Pulmonary artery endothelial cell (primary cell): ENCODE results near the gene FGF21. TPM values are rescaled to one million over a fixed set of nuclear protein-coding genes. Genes with fewer than 3 reads are reported as not detected.

Experiments
- DNase-seq: peaks from one replicate; pipeline ENCODE4 v3.0.0-alpha.2; 2011; ENCODE audit warnings: low read depth, low spot score
- total RNA-seq: library from RNA; depleted of rRNA; stranded (reverse); fragments of >200 nt; gene quantifications from 2 replicates; pipeline ENCODE4 v1.2.3, GENCODE V29; 2014

The FGF21 gene
- total RNA-seq, 1 donor from 2014 or later: not detected

GRCh38 chr19:48728911-48729664, 26.2 kb upstream of the FGF21 start:
- DNase-seq: no peak

GRCh38 chr19:48731452-48731851, 23.9 kb upstream of the FGF21 start:
- no peak for DNase-seq

GRCh38 chr19:48734625-48735024, 20.7 kb upstream of the FGF21 start:
- DNase-seq: no peak

- DNase-seq: no peak
Measured at GRCh38 chr19:48735031-48735615, 20.2 kb upstream of the FGF21 start.

- DNase-seq: no peak
Measured at GRCh38 chr19:48737360-48737998, 17.8 kb upstream of the FGF21 start.

- peak; percentile 64 for DNase-seq
Measured at GRCh38 chr19:48738557-48739403, 16.5 kb upstream of the FGF21 start.

- DNase-seq: no peak
Measured at GRCh38 chr19:48739404-48740163, 15.7 kb upstream of the FGF21 start.

- DNase-seq: no peak
Measured at GRCh38 chr19:48740164-48740972, 15.0 kb upstream of the FGF21 start, which contains the start of gene RASIP1. RASIP1 (minus strand) TSS chr19:48740610; CDS start chr19:48740282, 328 bp downstream.

GRCh38 chr19:48741129-48741999, 14.0 kb upstream of the FGF21 start:
- no peak for DNase-seq

GRCh38 chr19:48742096-48742495, 13.2 kb upstream of the FGF21 start:
- no peak for DNase-seq

GRCh38 chr19:48745208-48745995, 9.9 kb upstream of the FGF21 start:
- DNase-seq: no peak

GRCh38 chr19:48746110-48746509, 9.2 kb upstream of the FGF21 start:
- no peak for DNase-seq

GRCh38 chr19:48746738-48747575, 8.4 kb upstream of the FGF21 start, which contains the start of gene IZUMO1:
IZUMO1 (minus strand) TSS chr19:48746909; CDS start chr19:48745859, 1,050 bp downstream.
- peak; percentile 84 for DNase-seq

- no peak for DNase-seq
Measured at GRCh38 chr19:48749571-48750198, 5.6 kb upstream of the FGF21 start.

- no peak for DNase-seq
Measured at GRCh38 chr19:48750351-48750750, 5.0 kb upstream of the FGF21 start.

- no peak for DNase-seq
Measured at GRCh38 chr19:48750771-48751504, 4.4 kb upstream of the FGF21 start.
